Fibroblast of the aortic adventitia (primary cell): Measurements from ENCODE around the gene ARAP2. TPM values are rescaled to one million over a fixed set of nuclear protein-coding genes. Genes with fewer than 3 reads are reported as not detected.

Experiments
- DNase-seq: peaks from one replicate; pipeline ENCODE4 v3.0.0-alpha.2; 2010; ENCODE audit warnings: low read depth
- H3K4me3 ChIP-seq: 2 replicates; pipeline ENCODE4 v1.5.1; 2011; ENCODE audit warnings: low read depth, mild to moderate bottlenecking, control low read depth, low read length, moderate library complexity
- total RNA-seq: library from RNA; depleted of rRNA; stranded (reverse); fragments of >200 nt; gene quantifications from 2 replicates; pipeline ENCODE4 v1.2.3, GENCODE V29; 2012; ENCODE audit warnings: low replicate concordance
- TF ChIP-seq, protein P1 (sequence below): IDR thresholded peaks from 2 replicates; pipeline ENCODE4 v1.5.1; 2011; ENCODE audit warnings: mild to moderate bottlenecking, low read length, control low read depth, inconsistent platforms; ENCODE audit not compliant: insufficient read depth

Gene ARAP2
- total RNA-seq, 1 donor = 0.63 TPM

DNA sequence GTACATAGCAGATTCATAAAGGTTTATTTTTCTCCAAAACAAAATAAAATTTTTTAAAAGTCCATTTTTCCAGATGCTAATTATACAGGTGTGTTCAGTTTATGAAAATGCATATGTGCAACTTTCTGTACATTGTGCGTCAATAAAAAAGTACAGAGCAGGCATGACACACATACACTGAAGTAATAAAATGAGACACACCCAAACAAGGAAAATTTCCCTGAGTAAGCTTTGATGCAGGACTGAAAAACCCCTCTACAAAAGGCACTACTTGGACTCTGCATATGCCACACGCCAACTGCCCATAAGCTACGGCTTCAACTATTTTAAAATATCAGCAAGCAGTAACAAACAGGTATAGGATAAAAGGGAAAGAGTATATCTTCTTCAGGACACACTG lies 13.8 kb downstream of the ARAP2 start:
- TF ChIP-seq, protein P1, sequence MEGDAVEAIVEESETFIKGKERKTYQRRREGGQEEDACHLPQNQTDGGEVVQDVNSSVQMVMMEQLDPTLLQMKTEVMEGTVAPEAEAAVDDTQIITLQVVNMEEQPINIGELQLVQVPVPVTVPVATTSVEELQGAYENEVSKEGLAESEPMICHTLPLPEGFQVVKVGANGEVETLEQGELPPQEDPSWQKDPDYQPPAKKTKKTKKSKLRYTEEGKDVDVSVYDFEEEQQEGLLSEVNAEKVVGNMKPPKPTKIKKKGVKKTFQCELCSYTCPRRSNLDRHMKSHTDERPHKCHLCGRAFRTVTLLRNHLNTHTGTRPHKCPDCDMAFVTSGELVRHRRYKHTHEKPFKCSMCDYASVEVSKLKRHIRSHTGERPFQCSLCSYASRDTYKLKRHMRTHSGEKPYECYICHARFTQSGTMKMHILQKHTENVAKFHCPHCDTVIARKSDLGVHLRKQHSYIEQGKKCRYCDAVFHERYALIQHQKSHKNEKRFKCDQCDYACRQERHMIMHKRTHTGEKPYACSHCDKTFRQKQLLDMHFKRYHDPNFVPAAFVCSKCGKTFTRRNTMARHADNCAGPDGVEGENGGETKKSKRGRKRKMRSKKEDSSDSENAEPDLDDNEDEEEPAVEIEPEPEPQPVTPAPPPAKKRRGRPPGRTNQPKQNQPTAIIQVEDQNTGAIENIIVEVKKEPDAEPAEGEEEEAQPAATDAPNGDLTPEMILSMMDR = no peak
- no peak for DNase-seq
- no peak overlapping the region for H3K4me3 ChIP-seq

DNA sequence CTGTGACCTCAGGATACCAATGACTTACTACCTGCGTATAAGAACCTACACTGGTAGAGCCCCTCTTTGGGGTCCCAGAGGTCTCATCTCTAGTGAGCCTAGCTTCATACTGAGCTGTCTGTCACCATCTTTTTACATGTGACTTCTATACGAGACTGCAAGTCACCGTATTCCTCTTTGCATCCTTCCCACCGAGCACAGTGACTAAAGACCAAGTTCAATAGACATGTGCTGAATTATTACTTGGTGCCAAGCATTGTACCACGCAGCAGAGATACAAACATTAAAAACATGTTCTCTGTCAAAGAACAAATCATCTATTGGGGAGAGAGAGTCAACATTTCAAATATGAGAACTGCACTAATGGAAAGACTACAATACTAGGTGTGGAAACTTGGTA lies 16.4 kb downstream of the ARAP2 start:
- no peak for DNase-seq
- H3K4me3 ChIP-seq = no peak overlapping the region
- TF ChIP-seq, protein P1 = no peak

DNA sequence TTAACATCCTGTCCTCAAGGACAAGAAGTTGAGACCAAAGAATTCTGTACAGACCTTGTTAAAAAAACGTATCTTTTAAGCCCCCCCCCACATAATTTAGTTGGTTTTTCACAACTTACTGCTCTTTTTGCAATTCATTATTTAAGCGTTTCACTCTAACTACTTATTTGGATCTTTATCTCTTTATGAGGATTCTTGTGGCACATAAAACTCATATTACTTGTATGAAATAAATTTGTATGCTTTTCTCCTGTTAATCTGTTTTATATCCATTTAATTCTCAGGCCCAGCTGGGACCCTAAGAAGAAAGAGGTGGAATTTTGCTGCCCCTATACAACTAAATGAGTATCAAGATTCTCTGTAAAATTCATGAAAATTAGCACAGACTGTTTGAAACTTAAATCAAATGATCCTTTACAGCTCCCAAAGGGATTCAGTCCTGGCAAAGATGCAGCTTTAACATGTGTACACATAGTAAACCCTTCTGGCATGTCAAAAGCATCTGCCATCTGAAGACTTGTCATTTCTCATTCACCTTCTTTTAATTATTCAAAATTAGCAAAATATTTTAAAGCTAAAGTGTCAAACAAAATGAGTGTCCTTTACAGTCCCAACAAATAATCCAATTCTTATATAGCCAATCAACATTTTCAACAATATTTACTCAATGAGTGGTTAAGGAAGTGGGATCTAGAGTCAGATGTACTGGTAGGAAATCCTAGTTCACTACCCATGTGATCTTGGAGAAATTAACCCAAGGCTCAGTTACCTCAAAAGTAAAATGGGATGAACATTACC lies 17.7 kb downstream of the ARAP2 start:
- no peak for DNase-seq
- no peak overlapping the region for H3K4me3 ChIP-seq
- TF ChIP-seq, protein P1 = no peak

DNA sequence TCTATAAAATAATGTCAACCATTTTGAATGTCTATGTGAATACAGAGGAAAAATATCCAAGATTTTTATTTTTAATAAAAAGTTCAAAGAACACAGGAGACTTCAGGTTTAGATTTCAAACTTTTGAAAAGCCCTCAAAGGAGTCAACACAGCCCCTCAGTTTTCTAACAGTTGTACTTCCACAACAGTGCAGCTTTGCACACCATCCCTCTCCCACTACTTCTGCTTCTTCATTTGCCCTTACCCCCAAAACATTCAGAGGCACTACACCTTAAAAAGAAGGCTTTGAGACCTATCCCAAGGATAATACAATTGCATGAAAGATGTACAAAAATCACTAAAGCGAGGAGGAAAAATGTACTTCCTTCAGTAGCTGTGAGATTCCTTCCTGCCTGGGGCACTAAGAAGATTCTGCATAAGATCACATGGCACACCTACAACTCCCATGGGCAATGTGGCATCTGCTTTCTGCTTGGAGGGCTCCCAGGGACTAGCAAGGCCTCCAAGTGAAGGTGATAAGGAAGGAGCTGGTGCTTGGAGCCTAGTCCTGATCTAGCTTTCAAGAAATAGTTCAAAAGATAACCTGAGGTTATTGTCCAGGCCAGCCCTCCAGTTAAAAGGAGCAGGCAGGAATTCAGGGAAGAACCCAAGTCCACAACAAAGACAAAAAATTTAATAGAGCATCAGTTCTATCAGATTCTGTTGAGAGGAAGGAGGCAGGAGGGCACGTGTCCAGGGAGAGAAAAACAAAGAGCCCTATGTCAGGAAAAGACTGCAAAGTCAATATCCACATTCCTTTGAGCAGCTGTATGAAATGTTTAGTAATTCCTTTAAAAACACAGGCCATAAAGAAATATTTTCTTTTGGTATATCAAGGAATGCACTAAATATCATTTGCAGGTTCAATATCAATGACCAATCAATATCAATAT lies 19.1 kb downstream of the ARAP2 start:
- H3K4me3 ChIP-seq = no peak overlapping the region
- TF ChIP-seq, protein P1 = no peak
- DNase-seq = no peak

DNA sequence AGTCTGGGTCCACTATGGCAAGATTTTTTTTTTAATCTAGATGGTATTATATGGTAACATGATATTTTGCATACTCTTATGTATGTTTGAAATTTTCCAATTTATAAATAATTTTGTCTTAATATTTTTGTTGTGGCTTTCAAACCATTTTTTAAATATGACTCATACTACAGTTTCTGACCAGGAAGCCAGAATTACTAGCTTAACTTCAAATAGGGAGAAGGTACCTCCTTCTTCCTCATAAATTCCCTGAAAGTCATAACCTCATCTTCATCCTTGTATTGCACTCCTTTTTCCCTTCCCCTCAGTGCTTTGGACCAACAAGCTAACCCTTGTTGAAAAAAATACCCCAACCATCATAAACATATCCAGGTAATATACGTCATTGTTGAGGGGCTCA lies 21.6 kb downstream of the ARAP2 start:
- DNase-seq = no peak
- TF ChIP-seq, protein P1 = no peak

DNA sequence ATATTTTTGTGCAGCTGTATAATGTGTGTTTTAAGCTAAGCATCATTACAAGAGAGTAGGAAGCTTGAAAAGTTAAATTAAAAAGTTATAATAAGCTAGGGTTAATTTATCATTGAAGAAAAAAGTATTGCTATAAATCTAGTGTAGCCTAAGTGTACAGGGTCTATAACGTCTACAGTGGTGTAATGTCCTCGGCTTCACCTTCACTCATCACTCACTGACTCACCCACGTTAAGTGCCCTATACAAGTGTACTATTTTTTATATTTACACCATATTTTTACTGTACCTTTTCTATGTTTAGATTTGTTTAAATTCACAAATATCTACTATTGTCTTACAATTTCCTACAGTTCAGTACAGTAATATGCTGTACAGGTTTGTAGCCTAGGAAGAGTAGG lies 23.5 kb downstream of the ARAP2 start:
- H3K4me3 ChIP-seq = no peak overlapping the region
- DNase-seq = no peak
- TF ChIP-seq, protein P1 = no peak

More for the DNA sequence above, 21.6 kb downstream of the ARAP2 start:
- no peak overlapping the region for H3K4me3 ChIP-seq
